Tibial nerve (tissue), 4 donors: ENCODE data around the gene PDHX. TPM values are rescaled to one million over a fixed set of nuclear protein-coding genes. Genes with fewer than 3 reads are reported as not detected.

ENCODE experiments used
- DNase-seq, 2 donors: peaks; one replicate each; pipeline ENCODE4 v3.0.0-alpha.2; 2019; ENCODE audit warnings: low spot score in 2 of 2
- H3K27ac ChIP-seq, 4 donors: fragments of 200-600 bp; sonication (generic) in 3 of 4; one replicate each; pipeline ENCODE4 v1.5.1; 2017 to 2019; ENCODE audit warnings: mild to moderate bottlenecking in 1 of 4
- H3K27me3 ChIP-seq, 2 donors: fragments of 200-600 bp; sonication (generic) in 1 of 2; one replicate each; pipeline versions ENCODE4 v1.5.1 to v1.6.0; 2017 to 2019
- H3K36me3 ChIP-seq, 3 donors: fragments of 200-600 bp; sonication (generic); one replicate each; pipeline ENCODE4 v1.5.1; 2018 to 2019
- H3K4me1 ChIP-seq, 4 donors: fragments of 200-600 bp; sonication (generic) in 3 of 4; one replicate each; pipeline ENCODE4 v1.5.1; 2017 to 2019
- H3K4me3 ChIP-seq, 4 donors: fragments of 200-600 bp; sonication (generic) in 3 of 4; one replicate each; pipeline ENCODE4 v1.5.1; 2017 to 2019; ENCODE audit warnings: mild to moderate bottlenecking in 1 of 4, moderate library complexity in 1 of 4
- H3K9me3 ChIP-seq, 4 donors: fragments of 200-600 bp; sonication (generic) in 3 of 4; one replicate each; pipeline ENCODE4 v1.5.1; 2017 to 2019
- CTCF ChIP-seq, 5 experiments: fragments of 200-600 bp in 3 of 5; fragments of 450-650 bp in 2 of 5; sonication (generic) in 3 of 5; IDR thresholded peaks; one replicate each; pipeline ENCODE4 v1.5.1; 2016 to 2019; ENCODE audit warnings: antibody characterized with exemption in 5 of 5, mild to moderate bottlenecking in 3 of 5, moderate library complexity in 2 of 5
- EP300 ChIP-seq, 2 donors: sonication (generic); formaldehyde crosslinking; IDR thresholded peaks; one replicate each; pipeline ENCODE4 v1.6.1; 2017; ENCODE audit warnings: antibody characterized with exemption in 2 of 2, mild to moderate bottlenecking in 1 of 2
- POLR2A ChIP-seq, 2 donors: fragments of 450-650 bp; IDR thresholded peaks; one replicate each; pipeline ENCODE4 v1.6.1; 2017; ENCODE audit warnings: antibody characterized with exemption in 2 of 2, mild to moderate bottlenecking in 2 of 2, moderate library complexity in 2 of 2
- WGBS, 2 donors: methylation state at CpG; one replicate each; pipeline ENCODE4 v1.1.5; 2018; 5-methylcytosine and 5-hydroxymethylcytosine counted together
- total RNA-seq, 4 donors: library from RNA; depleted of rRNA; stranded (reverse); fragments of >200 nt; gene quantifications; one replicate each; pipeline ENCODE4 v1.1.0, GENCODE V29; 2016

Gene PDHX
- total RNA-seq, 4 donors from 2014 or later, result 18.8 to 30.6 (median 23.2) TPM

- no peak for DNase-seq
- TF ChIP-seq POLR2A (IDR thresholded peaks at IDR 0.05) (no peak), CTCF (IDR thresholded peaks at IDR 0.05) (no peak), EP300 (IDR thresholded peaks at IDR 0.05) (no peak)
- Histone ChIP-seq H3K27me3 (no peaks in the 10 kb centered on the region), H3K9me3 (no peaks in the 10 kb centered on the region), H3K4me1 (peaks cover 0 to 14% (median 0%) of the 10 kb centered on the region in 4 donors), H3K27ac (no peak overlapping the region), H3K36me3 (peaks cover 0 to 13% (median 0%) of the 10 kb centered on the region in 3 donors), H3K4me3 (no peak overlapping the region)
Observed at GRCh38 chr11:34962034-34962433, 45.6 kb downstream of the PDHX start.

- Histone ChIP-seq H3K27me3 (no peaks in the 10 kb centered on the region), H3K9me3 (no peaks in the 10 kb centered on the region), H3K4me3 (no peak overlapping the region), H3K27ac (no peak overlapping the region), H3K4me1 (peaks cover 0 to 14% (median 0%) of the 10 kb centered on the region in 4 donors), H3K36me3 (peaks cover 0 to 21% (median 0%) of the 10 kb centered on the region in 3 donors)
- no peak for DNase-seq
- WGBS, 2 donors, result 91 to 97% methylated on average over 5 of the region's 5 CpGs
- TF ChIP-seq CTCF (IDR thresholded peaks at IDR 0.05), result no peak
- no peak for TF ChIP-seq POLR2A (IDR thresholded peaks at IDR 0.05)
- TF ChIP-seq EP300 (IDR thresholded peaks at IDR 0.05), result no peak
Observed at GRCh38 chr11:34963351-34963750, 46.9 kb downstream of the PDHX start.

GRCh38 chr11:34964610-34965331 is 48.4 kb downstream of the PDHX start:
- TF ChIP-seq CTCF (IDR thresholded peaks at IDR 0.05) (no peak), EP300 (IDR thresholded peaks at IDR 0.05) (no peak), POLR2A (IDR thresholded peaks at IDR 0.05) (no peak)
- no peak for DNase-seq
- H3K4me1 ChIP-seq, result peaks cover 0 to 12% (median 0%) of the 10 kb centered on the region in 4 donors
- WGBS, 2 donors, result 58 to 74% methylated on average over 3 of the region's 3 CpGs
- H3K4me3 ChIP-seq, result no peak overlapping the region
- no peak overlapping the region for H3K27ac ChIP-seq
- H3K27me3 ChIP-seq, result no peaks in the 10 kb centered on the region
- peaks cover 0 to 31% (median 0%) of the 10 kb centered on the region in 3 donors for H3K36me3 ChIP-seq
- H3K9me3 ChIP-seq, result no peaks in the 10 kb centered on the region

- WGBS, 2 donors, result 92 to 97% methylated on average over 4 of the region's 4 CpGs
- DNase-seq, result no peak
- Histone ChIP-seq H3K9me3 (no peaks in the 10 kb centered on the region), H3K36me3 (peaks cover 0 to 44% (median 0%) of the 10 kb centered on the region in 3 donors), H3K4me1 (peaks cover 0 to 8% (median 0%) of the 10 kb centered on the region in 4 donors), H3K27ac (no peak overlapping the region), H3K27me3 (no peaks in the 10 kb centered on the region), H3K4me3 (no peak overlapping the region)
- TF ChIP-seq EP300 (IDR thresholded peaks at IDR 0.05) (no peak), POLR2A (IDR thresholded peaks at IDR 0.05) (no peak), CTCF (IDR thresholded peaks at IDR 0.05) (no peak)
Observed at GRCh38 chr11:34968862-34969261, 52.4 kb downstream of the PDHX start.

GRCh38 chr11:34970033-34970432 is 53.6 kb downstream of the PDHX start:
- Histone ChIP-seq H3K27me3 (no peaks in the 10 kb centered on the region), H3K36me3 (peaks cover 0 to 51% (median 0%) of the 10 kb centered on the region in 3 donors), H3K9me3 (no peaks in the 10 kb centered on the region), H3K4me3 (no peak overlapping the region), H3K27ac (no peak overlapping the region), H3K4me1 (peaks cover 0 to 8% (median 0%) of the 10 kb centered on the region in 4 donors)
- DNase-seq, result no peak
- no peak for TF ChIP-seq EP300 (IDR thresholded peaks at IDR 0.05)
- no peak for TF ChIP-seq POLR2A (IDR thresholded peaks at IDR 0.05)
- TF ChIP-seq CTCF (IDR thresholded peaks at IDR 0.05), result no peak
- WGBS, 2 donors, result 76 to 81% methylated on average over 3 of the region's 3 CpGs
